Chondrocyte (in vitro differentiated cells): ENCODE data around the gene TUBA1A. TPM values are rescaled to one million over a fixed set of nuclear protein-coding genes. Genes with fewer than 3 reads are reported as not detected.
"Not testable (repeated sequence)": the region's sequence is repeated elsewhere in the genome, so short reads cannot be mapped to it uniquely, and the experiment has no call there.

ENCODE experiments used
- DNase-seq: peaks from one replicate; pipeline ENCODE4 v3.0.0; 2021; ENCODE audit warnings: mixed read lengths, low spot score
- H3K27ac Mint-ChIP-seq: one replicate; pipeline ENCODE4 v1.8.0; 2021; ENCODE audit warnings: mild to moderate bottlenecking, moderate library complexity, mixed read lengths; ENCODE audit not compliant: unreplicated experiment
- H3K27me3 Mint-ChIP-seq: 2 replicates; pipeline ENCODE4 v1.8.0; 2021; ENCODE audit warnings: low read depth, mixed read lengths
- H3K36me3 Mint-ChIP-seq: 2 replicates; pipeline ENCODE4 v1.8.0; 2021; ENCODE audit warnings: low read depth, mixed read lengths
- H3K4me1 Mint-ChIP-seq: 2 replicates; pipeline ENCODE4 v1.8.0; 2021; ENCODE audit warnings: low read depth, mild to moderate bottlenecking, mixed read lengths
- H3K4me3 Mint-ChIP-seq: one replicate; pipeline ENCODE4 v1.8.0; 2021; ENCODE audit warnings: mild to moderate bottlenecking, moderate library complexity, mixed read lengths; ENCODE audit not compliant: unreplicated experiment
- H3K9me3 Mint-ChIP-seq: 2 replicates; pipeline ENCODE4 v1.8.0; 2021; ENCODE audit warnings: low read depth, mixed read lengths
- total RNA-seq: library from RNA; stranded (reverse); gene quantifications from 3 replicates; pipeline ENCODE4 v1.2.1, GENCODE V29; 2021
- TF ChIP-seq, protein P1 (sequence below): fragments of 200-600 bp; sonication (generic); IDR thresholded peaks from 2 replicates; pipeline ENCODE4 v1.5.0; 2021; ENCODE audit warnings: antibody characterized with exemption, mild to moderate bottlenecking, moderate library complexity

TUBA1A gene
- total RNA-seq, 1 donor from 2014 or later = 437 TPM

- Mint-ChIP-seq H3K4me3 (no peak overlapping the region), H3K27me3 (no peaks in the 10 kb centered on the region), H3K27ac (no peak overlapping the region), H3K4me1 (no peaks in the 10 kb centered on the region), H3K36me3 (peaks cover 3% of the 10 kb centered on the region), H3K9me3 (peaks cover 8% of the 10 kb centered on the region)
- DNase-seq = no peak
- TF ChIP-seq, protein P1, sequence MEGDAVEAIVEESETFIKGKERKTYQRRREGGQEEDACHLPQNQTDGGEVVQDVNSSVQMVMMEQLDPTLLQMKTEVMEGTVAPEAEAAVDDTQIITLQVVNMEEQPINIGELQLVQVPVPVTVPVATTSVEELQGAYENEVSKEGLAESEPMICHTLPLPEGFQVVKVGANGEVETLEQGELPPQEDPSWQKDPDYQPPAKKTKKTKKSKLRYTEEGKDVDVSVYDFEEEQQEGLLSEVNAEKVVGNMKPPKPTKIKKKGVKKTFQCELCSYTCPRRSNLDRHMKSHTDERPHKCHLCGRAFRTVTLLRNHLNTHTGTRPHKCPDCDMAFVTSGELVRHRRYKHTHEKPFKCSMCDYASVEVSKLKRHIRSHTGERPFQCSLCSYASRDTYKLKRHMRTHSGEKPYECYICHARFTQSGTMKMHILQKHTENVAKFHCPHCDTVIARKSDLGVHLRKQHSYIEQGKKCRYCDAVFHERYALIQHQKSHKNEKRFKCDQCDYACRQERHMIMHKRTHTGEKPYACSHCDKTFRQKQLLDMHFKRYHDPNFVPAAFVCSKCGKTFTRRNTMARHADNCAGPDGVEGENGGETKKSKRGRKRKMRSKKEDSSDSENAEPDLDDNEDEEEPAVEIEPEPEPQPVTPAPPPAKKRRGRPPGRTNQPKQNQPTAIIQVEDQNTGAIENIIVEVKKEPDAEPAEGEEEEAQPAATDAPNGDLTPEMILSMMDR = no peak
Measured at GRCh38 chr12:49174218-49174617, 14.7 kb downstream of the TUBA1A start.

- H3K27me3 Mint-ChIP-seq = no peaks in the 10 kb centered on the region
- H3K36me3 Mint-ChIP-seq = no peaks in the 10 kb centered on the region
- H3K27ac Mint-ChIP-seq = no peak overlapping the region
- DNase-seq = no peak
- H3K4me3 Mint-ChIP-seq = no peak overlapping the region
- H3K9me3 Mint-ChIP-seq = no peaks in the 10 kb centered on the region
- no peaks in the 10 kb centered on the region for H3K4me1 Mint-ChIP-seq
- TF ChIP-seq, protein P1 = no peak
Measured at GRCh38 chr12:49170924-49171323, 18.0 kb downstream of the TUBA1A start.

GRCh38 chr12:49165114-49165513, 23.8 kb downstream of the TUBA1A start:
- peaks cover 2% of the 10 kb centered on the region for H3K36me3 Mint-ChIP-seq
- no peaks in the 10 kb centered on the region for H3K27me3 Mint-ChIP-seq
- no peak overlapping the region for H3K27ac Mint-ChIP-seq
- DNase-seq = no peak
- TF ChIP-seq, protein P1 = no peak
- no peak overlapping the region for H3K4me3 Mint-ChIP-seq
- H3K9me3 Mint-ChIP-seq = no peaks in the 10 kb centered on the region
- H3K4me1 Mint-ChIP-seq = no peaks in the 10 kb centered on the region

- H3K9me3 Mint-ChIP-seq, H3K4me1 Mint-ChIP-seq, H3K27ac Mint-ChIP-seq, H3K36me3 Mint-ChIP-seq, H3K27me3 Mint-ChIP-seq, DNase-seq, H3K4me3 Mint-ChIP-seq: not testable (repeated sequence)
Measured at GRCh38 chr12:49161901-49162300, 27.0 kb downstream of the TUBA1A start.

DNA sequence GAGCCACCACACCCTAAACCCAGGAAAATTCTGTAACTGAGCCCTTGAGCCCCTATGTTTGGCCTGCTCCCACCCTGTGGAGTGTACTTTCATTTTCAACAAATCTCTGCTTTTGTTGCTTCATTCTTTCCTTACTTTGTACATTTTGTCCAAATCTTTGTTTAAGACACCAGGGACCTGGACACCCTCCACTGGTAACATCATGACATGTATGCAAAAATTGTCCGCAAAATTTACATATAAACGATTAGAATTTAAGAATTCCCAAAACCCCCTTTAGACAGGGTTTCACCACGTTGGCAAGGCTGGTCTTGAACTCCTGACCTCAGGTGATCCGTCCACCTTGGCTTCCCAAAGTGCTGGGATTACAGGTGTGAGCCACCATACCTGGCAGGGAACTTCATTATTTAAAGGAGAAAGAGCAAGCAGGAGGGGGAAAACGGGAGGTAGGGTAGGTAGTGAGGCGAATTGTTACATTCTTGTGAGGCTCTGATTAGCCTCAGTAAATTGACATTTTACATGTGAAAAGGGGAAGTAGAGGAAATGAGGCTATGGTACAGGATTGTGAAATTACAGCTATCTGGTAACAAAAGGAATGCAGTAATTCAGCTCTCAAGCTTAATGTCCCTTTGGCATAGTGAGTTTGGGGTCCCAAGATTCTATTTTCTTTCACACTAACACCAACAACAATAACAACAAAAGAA, 27.6 kb downstream of the TUBA1A start:
- no peak for DNase-seq
- no peak overlapping the region for H3K27ac Mint-ChIP-seq
- no peak overlapping the region for H3K4me3 Mint-ChIP-seq

More for the DNA sequence above, 27.6 kb downstream of the TUBA1A start:
- no peaks in the 10 kb centered on the region for H3K9me3 Mint-ChIP-seq
- no peaks in the 10 kb centered on the region for H3K27me3 Mint-ChIP-seq
- H3K4me1 Mint-ChIP-seq = no peaks in the 10 kb centered on the region
- peaks cover 2% of the 10 kb centered on the region for H3K36me3 Mint-ChIP-seq
- TF ChIP-seq, protein P1 = no peak
